ENCODE data around the gene TMEM238. TPM values are rescaled to one million over a fixed set of nuclear protein-coding genes. Genes with fewer than 3 reads are reported as not detected.

TMEM238 gene
- total RNA-seq, 1 experiment from 2014 or later, result 18.1 TPM

DNA sequence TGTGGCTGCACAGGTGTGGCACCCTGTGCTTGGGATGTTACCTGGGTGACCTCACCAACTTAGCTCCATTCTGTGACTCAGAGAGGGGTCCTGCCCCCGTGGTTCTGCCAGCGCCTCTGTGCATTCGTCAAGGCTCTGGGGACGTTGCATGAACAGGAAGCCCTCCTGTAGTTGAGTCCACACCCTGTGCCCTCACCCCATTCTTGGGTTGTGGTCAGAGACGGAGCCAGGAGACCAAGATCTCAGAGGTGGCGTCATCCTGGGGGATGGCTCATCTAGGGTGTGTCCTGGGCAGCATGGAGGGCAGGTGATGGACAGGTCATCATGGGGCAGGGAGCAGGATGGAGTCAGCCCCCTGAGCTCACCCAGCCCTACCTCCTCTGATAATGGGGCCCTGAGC is 32.1 kb downstream of the TMEM238 start:
- Histone ChIP-seq H3K9me3 (no peaks in the 10 kb centered on the region), H3K4me1 (peaks cover 19% of the 10 kb centered on the region), H3K27me3 (replicated peaks; ENCODE audit: control insufficient read depth, insufficient read depth, low read length) (peaks cover 5% of the 10 kb centered on the region), H3K36me3 (ENCODE audit: control insufficient read depth, insufficient read depth, low read length) (no peaks in the 10 kb centered on the region), H3K4me3 (ENCODE audit: low read depth, low read length) (no peak overlapping the region)
- Mint-ChIP-seq H3K4me1 (ENCODE audit: low read depth, unreplicated experiment) (peaks cover 9% of the 10 kb centered on the region), H3K27ac (ENCODE audit: unreplicated experiment) (no peak overlapping the region), H3K27me3 (ENCODE audit: insufficient read depth, unreplicated experiment) (peaks cover 10% of the 10 kb centered on the region), H3K4me3 (ENCODE audit: unreplicated experiment) (peak overlapping the region; percentile 80), H3K36me3 (ENCODE audit: insufficient read depth, unreplicated experiment) (peaks cover 13% of the 10 kb centered on the region), H3K9me3 (ENCODE audit: unreplicated experiment) (no peaks in the 10 kb centered on the region)
- BruUV-seq (replicated peaks), result no TSS peak
- intact Hi-C loops (cut with micrococcal nuclease; ENCODE audit: unreplicated experiment), result no loop called here
- ChIA-PET POLR2A (no interaction called here), CTCF (interaction anchor here (1.1 kb wide), 1 partner anchor 13 kb away, joined by 3 read pairs; the partner anchor contains the start of gene KMT5C)
- no peak for DNase-seq
- TF ChIP-seq, protein P1, sequence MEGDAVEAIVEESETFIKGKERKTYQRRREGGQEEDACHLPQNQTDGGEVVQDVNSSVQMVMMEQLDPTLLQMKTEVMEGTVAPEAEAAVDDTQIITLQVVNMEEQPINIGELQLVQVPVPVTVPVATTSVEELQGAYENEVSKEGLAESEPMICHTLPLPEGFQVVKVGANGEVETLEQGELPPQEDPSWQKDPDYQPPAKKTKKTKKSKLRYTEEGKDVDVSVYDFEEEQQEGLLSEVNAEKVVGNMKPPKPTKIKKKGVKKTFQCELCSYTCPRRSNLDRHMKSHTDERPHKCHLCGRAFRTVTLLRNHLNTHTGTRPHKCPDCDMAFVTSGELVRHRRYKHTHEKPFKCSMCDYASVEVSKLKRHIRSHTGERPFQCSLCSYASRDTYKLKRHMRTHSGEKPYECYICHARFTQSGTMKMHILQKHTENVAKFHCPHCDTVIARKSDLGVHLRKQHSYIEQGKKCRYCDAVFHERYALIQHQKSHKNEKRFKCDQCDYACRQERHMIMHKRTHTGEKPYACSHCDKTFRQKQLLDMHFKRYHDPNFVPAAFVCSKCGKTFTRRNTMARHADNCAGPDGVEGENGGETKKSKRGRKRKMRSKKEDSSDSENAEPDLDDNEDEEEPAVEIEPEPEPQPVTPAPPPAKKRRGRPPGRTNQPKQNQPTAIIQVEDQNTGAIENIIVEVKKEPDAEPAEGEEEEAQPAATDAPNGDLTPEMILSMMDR (IDR thresholded peaks at IDR 0.05; ENCODE audit: insufficient read depth in 1 of 2, low read depth in 1 of 2, low read length in 1 of 2, severe bottlenecking in 1 of 2, unreplicated experiment in 1 of 2), result no peak

- H3K4me1 ChIP-seq, result peaks cover 19% of the 10 kb centered on the region
- no peaks in the 10 kb centered on the region for H3K9me3 ChIP-seq
- Mint-ChIP-seq H3K4me3 (ENCODE audit: unreplicated experiment) (no peak overlapping the region), H3K27me3 (ENCODE audit: insufficient read depth, unreplicated experiment) (peaks cover 10% of the 10 kb centered on the region), H3K4me1 (ENCODE audit: low read depth, unreplicated experiment) (peaks cover 9% of the 10 kb centered on the region), H3K9me3 (ENCODE audit: unreplicated experiment) (no peaks in the 10 kb centered on the region), H3K36me3 (ENCODE audit: insufficient read depth, unreplicated experiment) (peaks cover 15% of the 10 kb centered on the region), H3K27ac (ENCODE audit: unreplicated experiment) (no peak overlapping the region)
- DNase-seq, result no peak
- intact Hi-C loops (cut with micrococcal nuclease; ENCODE audit: unreplicated experiment), result no loop called here
- no TSS peak for BruUV-seq (replicated peaks)
- H3K27me3 ChIP-seq (replicated peaks; ENCODE audit: control insufficient read depth, insufficient read depth, low read length), result peaks cover 5% of the 10 kb centered on the region
- no peaks in the 10 kb centered on the region for H3K36me3 ChIP-seq (ENCODE audit: control insufficient read depth, insufficient read depth, low read length)
- ChIA-PET CTCF (interaction anchor here (1.0 kb wide), 1 partner anchor 12 kb away, joined by 4 read pairs; no protein-coding TSS in a partner anchor), POLR2A (interaction anchor here (0.6 to 1.2 kb wide), 2 partner anchors 11 to 18 kb away, joined by 3 to 6 read pairs; partner anchors contain the start of gene KMT5C)
- H3K4me3 ChIP-seq (ENCODE audit: low read depth, low read length), result no peak overlapping the region
- TF ChIP-seq, protein P1 (IDR thresholded peaks at IDR 0.05; ENCODE audit: insufficient read depth in 1 of 2, low read depth in 1 of 2, low read length in 1 of 2, severe bottlenecking in 1 of 2, unreplicated experiment in 1 of 2), result no peak
Measured at GRCh38 chr19:55350620-55351315, 33.3 kb downstream of the TMEM238 start.

DNA sequence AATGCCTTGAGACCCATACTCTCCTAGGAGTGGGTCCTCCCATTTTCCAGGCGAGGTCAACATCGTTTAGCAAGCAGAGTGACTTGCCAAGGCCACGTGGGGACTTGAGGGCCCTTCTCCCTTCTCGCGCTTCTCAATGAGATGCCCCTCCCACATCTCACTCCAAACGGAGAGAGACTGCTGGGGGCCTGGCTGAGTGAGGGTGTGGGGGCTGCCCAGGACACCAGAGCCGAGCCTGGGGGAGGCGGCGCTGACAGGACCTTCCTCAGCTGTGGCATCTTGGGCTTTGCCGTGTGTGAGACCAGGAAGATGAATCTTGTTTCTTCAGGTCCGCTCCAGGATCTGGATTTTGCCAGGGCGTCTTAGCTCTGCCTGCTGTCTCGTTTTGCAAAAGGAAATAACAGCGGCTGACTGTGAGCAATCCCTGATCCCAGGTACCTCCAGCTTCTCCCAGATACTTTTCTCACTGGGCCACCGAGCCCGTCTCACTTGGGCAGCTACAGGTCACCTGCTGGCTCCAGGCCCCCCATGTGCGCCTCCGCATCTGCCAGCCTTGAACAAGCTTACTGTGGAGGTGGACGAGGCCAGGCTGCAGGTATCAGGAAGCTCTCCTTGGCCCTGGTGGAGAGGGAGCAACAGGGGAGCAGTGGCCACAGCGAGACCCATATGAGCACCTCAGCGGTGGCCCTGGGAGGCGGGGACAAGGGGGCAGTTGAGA is 35.6 kb downstream of the TMEM238 start:
- CTCF ChIA-PET, result interaction anchor here (1.1 kb wide), 1 partner anchor 9 kb away, joined by 4 read pairs; the partner anchor contains the start of gene KMT5C
- H3K27ac Mint-ChIP-seq (ENCODE audit: unreplicated experiment), result no peak overlapping the region

More for the DNA sequence above, 35.6 kb downstream of the TMEM238 start:
- POLR2A ChIA-PET, result interaction anchor here (0.5 to 2.0 kb wide), 3 partner anchors 9 to 96 kb away, joined by 3 to 23 read pairs (median 9); partner anchors contain the start of genes HSPBP1 and KMT5C
- no TSS peak for BruUV-seq (replicated peaks)
- TF ChIP-seq, protein P1 (IDR thresholded peaks at IDR 0.05; ENCODE audit: insufficient read depth in 1 of 2, low read depth in 1 of 2, low read length in 1 of 2, severe bottlenecking in 1 of 2, unreplicated experiment in 1 of 2), result no peak
- Mint-ChIP-seq H3K4me3 (ENCODE audit: unreplicated experiment) (no peak overlapping the region), H3K9me3 (ENCODE audit: unreplicated experiment) (no peaks in the 10 kb centered on the region), H3K27me3 (ENCODE audit: insufficient read depth, unreplicated experiment) (peaks cover 10% of the 10 kb centered on the region), H3K4me1 (ENCODE audit: low read depth, unreplicated experiment) (peaks cover 9% of the 10 kb centered on the region), H3K36me3 (ENCODE audit: insufficient read depth, unreplicated experiment) (peaks cover 18% of the 10 kb centered on the region)
- intact Hi-C loops (cut with micrococcal nuclease; ENCODE audit: unreplicated experiment), result no loop called here
- peak in 1 of 2 experiments; percentile 30 for DNase-seq
- H3K36me3 ChIP-seq (ENCODE audit: control insufficient read depth, insufficient read depth, low read length), result peaks cover 3% of the 10 kb centered on the region; the same call in 1 of the 2 replicates
- peaks cover 15% of the 10 kb centered on the region for H3K4me1 ChIP-seq
- no peak overlapping the region for H3K4me3 ChIP-seq (ENCODE audit: low read depth, low read length)
- no peaks in the 10 kb centered on the region for H3K9me3 ChIP-seq
- H3K27me3 ChIP-seq (replicated peaks; ENCODE audit: control insufficient read depth, insufficient read depth, low read length), result peaks cover 5% of the 10 kb centered on the region
